ENCODE data around the gene PSME4.
"Not testable (repeated sequence)": the region's sequence is repeated elsewhere in the genome, so short reads cannot be mapped to it uniquely, and the experiment has no call there.

Gene PSME4

GRCh38 chr2:53964257-53964952, 6.4 kb downstream of the PSME4 start:
- H3K4me1 ChIP-seq (ENCODE audit: control insufficient read depth, insufficient read depth, low read length, poor library complexity, severe bottlenecking) = peaks cover 14% of the 10 kb centered on the region
- H3K9me3 ChIP-seq (ENCODE audit: control insufficient read depth, low read length) = no peaks in the 10 kb centered on the region
- no peak for DNase-seq
- no peak overlapping the region for H3K27ac ChIP-seq (ENCODE audit: insufficient read depth, low read length, poor library complexity, severe bottlenecking)
- H3K4me3 ChIP-seq (ENCODE audit: insufficient read depth, low read depth, low read length, poor library complexity, severe bottlenecking) = peak overlapping the region; percentile 4
- H3K27me3 ChIP-seq (replicated peaks; ENCODE audit: control insufficient read depth, insufficient read depth, low read length, poor library complexity, severe bottlenecking) = no peaks in the 10 kb centered on the region
- no peaks in the 10 kb centered on the region for H3K36me3 ChIP-seq (ENCODE audit: control insufficient read depth, insufficient read depth, low read length)

- not testable (repeated sequence) for DNase-seq
Measured at GRCh38 chr2:53961478-53962216, 9.1 kb downstream of the PSME4 start.

GRCh38 chr2:53960476-53960875, 10.3 kb downstream of the PSME4 start:
- Histone ChIP-seq H3K4me3 (ENCODE audit: insufficient read depth, low read depth, low read length, poor library complexity, severe bottlenecking) (no peak overlapping the region), H3K27me3 (replicated peaks; ENCODE audit: control insufficient read depth, insufficient read depth, low read length, poor library complexity, severe bottlenecking) (no peaks in the 10 kb centered on the region), H3K9me3 (ENCODE audit: control insufficient read depth, low read length) (no peaks in the 10 kb centered on the region), H3K4me1 (ENCODE audit: control insufficient read depth, insufficient read depth, low read length, poor library complexity, severe bottlenecking) (peaks cover 5% of the 10 kb centered on the region), H3K36me3 (ENCODE audit: control insufficient read depth, insufficient read depth, low read length) (no peaks in the 10 kb centered on the region), H3K27ac (ENCODE audit: insufficient read depth, low read length, poor library complexity, severe bottlenecking) (no peak overlapping the region)
- no peak for DNase-seq

More at GRCh38 chr2:53961478-53962216, 9.1 kb downstream of the PSME4 start:
- H3K4me3 ChIP-seq (ENCODE audit: insufficient read depth, low read depth, low read length, poor library complexity, severe bottlenecking); H3K27ac ChIP-seq (ENCODE audit: insufficient read depth, low read length, poor library complexity, severe bottlenecking); H3K9me3 ChIP-seq (ENCODE audit: control insufficient read depth, low read length); H3K27me3 ChIP-seq (replicated peaks; ENCODE audit: control insufficient read depth, insufficient read depth, low read length, poor library complexity, severe bottlenecking); H3K36me3 ChIP-seq (ENCODE audit: control insufficient read depth, insufficient read depth, low read length): not testable (repeated sequence)
- H3K4me1 ChIP-seq (ENCODE audit: control insufficient read depth, insufficient read depth, low read length, poor library complexity, severe bottlenecking) = peaks cover 11% of the 10 kb centered on the region

- DNase-seq = no peak
- Histone ChIP-seq H3K27ac (ENCODE audit: insufficient read depth, low read length, poor library complexity, severe bottlenecking) (no peak overlapping the region), H3K4me3 (ENCODE audit: insufficient read depth, low read depth, low read length, poor library complexity, severe bottlenecking) (no peak overlapping the region), H3K9me3 (ENCODE audit: control insufficient read depth, low read length) (no peaks in the 10 kb centered on the region), H3K27me3 (replicated peaks; ENCODE audit: control insufficient read depth, insufficient read depth, low read length, poor library complexity, severe bottlenecking) (no peaks in the 10 kb centered on the region), H3K36me3 (ENCODE audit: control insufficient read depth, insufficient read depth, low read length) (no peaks in the 10 kb centered on the region), H3K4me1 (ENCODE audit: control insufficient read depth, insufficient read depth, low read length, poor library complexity, severe bottlenecking) (peaks cover 5% of the 10 kb centered on the region)
Measured at GRCh38 chr2:53958443-53958842, 12.3 kb downstream of the PSME4 start.

GRCh38 chr2:53952519-53952918, 18.3 kb downstream of the PSME4 start:
- Histone ChIP-seq H3K27me3 (replicated peaks; ENCODE audit: control insufficient read depth, insufficient read depth, low read length, poor library complexity, severe bottlenecking) (no peaks in the 10 kb centered on the region), H3K27ac (ENCODE audit: insufficient read depth, low read length, poor library complexity, severe bottlenecking) (no peak overlapping the region)
- no peak for DNase-seq

GRCh38 chr2:53949457-53949856, 21.3 kb downstream of the PSME4 start:
- Histone ChIP-seq H3K36me3 (ENCODE audit: control insufficient read depth, insufficient read depth, low read length) (peaks cover 7% of the 10 kb centered on the region), H3K27ac (ENCODE audit: insufficient read depth, low read length, poor library complexity, severe bottlenecking) (no peak overlapping the region)
- DNase-seq = no peak

More at GRCh38 chr2:53952519-53952918, 18.3 kb downstream of the PSME4 start:
- H3K36me3 ChIP-seq (ENCODE audit: control insufficient read depth, insufficient read depth, low read length) = no peaks in the 10 kb centered on the region
- H3K4me1 ChIP-seq (ENCODE audit: control insufficient read depth, insufficient read depth, low read length, poor library complexity, severe bottlenecking) = no peaks in the 10 kb centered on the region
- H3K4me3 ChIP-seq (ENCODE audit: insufficient read depth, low read depth, low read length, poor library complexity, severe bottlenecking) = no peak overlapping the region
- no peaks in the 10 kb centered on the region for H3K9me3 ChIP-seq (ENCODE audit: control insufficient read depth, low read length)

GRCh38 chr2:53945538-53945937, 25.3 kb downstream of the PSME4 start:
- Histone ChIP-seq H3K27ac (ENCODE audit: insufficient read depth, low read length, poor library complexity, severe bottlenecking) (no peak overlapping the region), H3K4me3 (ENCODE audit: insufficient read depth, low read depth, low read length, poor library complexity, severe bottlenecking) (no peak overlapping the region), H3K36me3 (ENCODE audit: control insufficient read depth, insufficient read depth, low read length) (peaks cover 7% of the 10 kb centered on the region), H3K9me3 (ENCODE audit: control insufficient read depth, low read length) (no peaks in the 10 kb centered on the region), H3K4me1 (ENCODE audit: control insufficient read depth, insufficient read depth, low read length, poor library complexity, severe bottlenecking) (no peaks in the 10 kb centered on the region), H3K27me3 (replicated peaks; ENCODE audit: control insufficient read depth, insufficient read depth, low read length, poor library complexity, severe bottlenecking) (no peaks in the 10 kb centered on the region)
- DNase-seq = no peak

More at GRCh38 chr2:53949457-53949856, 21.3 kb downstream of the PSME4 start:
- no peak overlapping the region for H3K4me3 ChIP-seq (ENCODE audit: insufficient read depth, low read depth, low read length, poor library complexity, severe bottlenecking)
- H3K4me1 ChIP-seq (ENCODE audit: control insufficient read depth, insufficient read depth, low read length, poor library complexity, severe bottlenecking) = no peaks in the 10 kb centered on the region
- no peaks in the 10 kb centered on the region for H3K9me3 ChIP-seq (ENCODE audit: control insufficient read depth, low read length)
- no peaks in the 10 kb centered on the region for H3K27me3 ChIP-seq (replicated peaks; ENCODE audit: control insufficient read depth, insufficient read depth, low read length, poor library complexity, severe bottlenecking)

- no peak overlapping the region for H3K27ac ChIP-seq (ENCODE audit: insufficient read depth, low read length, poor library complexity, severe bottlenecking)
- H3K4me1 ChIP-seq (ENCODE audit: control insufficient read depth, insufficient read depth, low read length, poor library complexity, severe bottlenecking) = no peaks in the 10 kb centered on the region
- H3K36me3 ChIP-seq (ENCODE audit: control insufficient read depth, insufficient read depth, low read length) = peaks cover 9% of the 10 kb centered on the region
- H3K27me3 ChIP-seq (replicated peaks; ENCODE audit: control insufficient read depth, insufficient read depth, low read length, poor library complexity, severe bottlenecking) = no peaks in the 10 kb centered on the region
- no peak overlapping the region for H3K4me3 ChIP-seq (ENCODE audit: insufficient read depth, low read depth, low read length, poor library complexity, severe bottlenecking)
- DNase-seq = no peak
- no peaks in the 10 kb centered on the region for H3K9me3 ChIP-seq (ENCODE audit: control insufficient read depth, low read length)
Measured at GRCh38 chr2:53944542-53944941, 26.3 kb downstream of the PSME4 start.

GRCh38 chr2:53942280-53942679, 28.5 kb downstream of the PSME4 start:
- Histone ChIP-seq H3K9me3 (ENCODE audit: control insufficient read depth, low read length) (no peaks in the 10 kb centered on the region), H3K27me3 (replicated peaks; ENCODE audit: control insufficient read depth, insufficient read depth, low read length, poor library complexity, severe bottlenecking) (no peaks in the 10 kb centered on the region), H3K27ac (ENCODE audit: insufficient read depth, low read length, poor library complexity, severe bottlenecking) (no peak overlapping the region), H3K4me1 (ENCODE audit: control insufficient read depth, insufficient read depth, low read length, poor library complexity, severe bottlenecking) (no peaks in the 10 kb centered on the region), H3K4me3 (ENCODE audit: insufficient read depth, low read depth, low read length, poor library complexity, severe bottlenecking) (no peak overlapping the region), H3K36me3 (ENCODE audit: control insufficient read depth, insufficient read depth, low read length) (peaks cover 10% of the 10 kb centered on the region)
- DNase-seq = no peak

- Histone ChIP-seq H3K9me3 (ENCODE audit: control insufficient read depth, low read length) (no peaks in the 10 kb centered on the region), H3K36me3 (ENCODE audit: control insufficient read depth, insufficient read depth, low read length) (peaks cover 6% of the 10 kb centered on the region), H3K27ac (ENCODE audit: insufficient read depth, low read length, poor library complexity, severe bottlenecking) (no peak overlapping the region), H3K4me1 (ENCODE audit: control insufficient read depth, insufficient read depth, low read length, poor library complexity, severe bottlenecking) (no peaks in the 10 kb centered on the region), H3K27me3 (replicated peaks; ENCODE audit: control insufficient read depth, insufficient read depth, low read length, poor library complexity, severe bottlenecking) (no peaks in the 10 kb centered on the region), H3K4me3 (ENCODE audit: insufficient read depth, low read depth, low read length, poor library complexity, severe bottlenecking) (no peak overlapping the region)
- DNase-seq = no peak
Measured at GRCh38 chr2:53941749-53942148, 29.0 kb downstream of the PSME4 start.
